Neural cell (in vitro differentiated cells): ENCODE results near the gene ARID1B.

ENCODE experiments used
- CTCF ChIP-seq: fragments of 450-650 bp; IDR thresholded peaks from 2 replicates; pipeline ENCODE4 v1.5.1; 2014; ENCODE audit warnings: antibody characterized with exemption, mild to moderate bottlenecking, moderate library complexity; ENCODE audit not compliant: poor library complexity, severe bottlenecking
- EP300 ChIP-seq: fragments of 450-650 bp; conservative IDR thresholded peaks from 2 replicates; pipeline ENCODE4 v1.6.1; 2014; ENCODE audit warnings: antibody characterized with exemption, mild to moderate bottlenecking, moderate library complexity; ENCODE audit not compliant: poor library complexity, severe bottlenecking
- EZH2 ChIP-seq: fragments of 200-600, 300-800 bp; shearing (Covaris generic), sonication (generic); IDR thresholded peaks from 2 replicates; pipeline ENCODE4 v1.6.1; 2014; ENCODE audit warnings: antibody characterized with exemption, low read length, borderline replicate concordance, mild to moderate bottlenecking; ENCODE audit not compliant: insufficient read depth, poor library complexity, severe bottlenecking
- MXI1 ChIP-seq: fragments of 450-650 bp; conservative IDR thresholded peaks from 2 replicates; pipeline ENCODE4 v1.6.1; 2014; ENCODE audit warnings: antibody characterized with exemption, mild to moderate bottlenecking; ENCODE audit not compliant: poor library complexity, severe bottlenecking
- POLR2AphosphoS5 ChIP-seq: IDR thresholded peaks from 2 replicates; pipeline ENCODE4 v1.6.1; 2012
- TAF1 ChIP-seq: IDR thresholded peaks from 2 replicates; pipeline ENCODE4 v1.6.1; 2012; ENCODE audit warnings: low read depth

GRCh38 chr6:157090736-157091135 is 313.6 kb downstream of the ARID1B start:
- no peak for TF ChIP-seq POLR2AphosphoS5
- TF ChIP-seq CTCF = no peak
- TF ChIP-seq MXI1 = no peak
- no peak for TF ChIP-seq EZH2
- TF ChIP-seq EP300 = no peak
- TF ChIP-seq TAF1 = no peak
